Activated T-cell treated with anti-CD3 and anti-CD28 coated beads, Interleukin-2, amount 50 U/mL, for 4 hours (primary cell): ENCODE data around the gene ABHD15. TPM values are rescaled to one million over a fixed set of nuclear protein-coding genes. Genes with fewer than 3 reads are reported as not detected.
"Not testable (repeated sequence)": the region's sequence is repeated elsewhere in the genome, so short reads cannot be mapped to it uniquely, and the experiment has no call there.

Source experiments
- ATAC-seq, 2 donors: fragments of 200-7000 bp; cut with Tn5 transposase; one replicate each; pipeline ENCODE4 v1.10.0; 2021
- DNase-seq: peaks from one replicate; pipeline ENCODE4 v3.0.0-alpha.2; 2020
- H3K27me3 Mint-ChIP-seq: one replicate; pipeline ENCODE4 v1.8.0; 2021; ENCODE audit warnings: low read depth, mixed read lengths
- H3K36me3 Mint-ChIP-seq: one replicate; pipeline ENCODE4 v1.8.0; 2022; ENCODE audit warnings: mixed read lengths; ENCODE audit not compliant: insufficient read depth
- H3K4me1 Mint-ChIP-seq: one replicate; pipeline ENCODE4 v1.8.0; 2021; ENCODE audit warnings: low read depth, mixed read lengths
- H3K4me3 Mint-ChIP-seq: one replicate; pipeline ENCODE4 v1.8.0; 2021; ENCODE audit warnings: mild to moderate bottlenecking, moderate library complexity, mixed read lengths
- H3K9me3 Mint-ChIP-seq: one replicate; pipeline ENCODE4 v1.8.0; 2021; ENCODE audit warnings: mixed read lengths
- total RNA-seq, 3 donors: library from RNA; stranded (reverse); gene quantifications; one replicate each; pipeline ENCODE4 v1.2.1, GENCODE V29; 2021

ABHD15 gene
- total RNA-seq, 3 donors from 2014 or later = 7.6 to 10.6 (median 9.9) TPM

DNA sequence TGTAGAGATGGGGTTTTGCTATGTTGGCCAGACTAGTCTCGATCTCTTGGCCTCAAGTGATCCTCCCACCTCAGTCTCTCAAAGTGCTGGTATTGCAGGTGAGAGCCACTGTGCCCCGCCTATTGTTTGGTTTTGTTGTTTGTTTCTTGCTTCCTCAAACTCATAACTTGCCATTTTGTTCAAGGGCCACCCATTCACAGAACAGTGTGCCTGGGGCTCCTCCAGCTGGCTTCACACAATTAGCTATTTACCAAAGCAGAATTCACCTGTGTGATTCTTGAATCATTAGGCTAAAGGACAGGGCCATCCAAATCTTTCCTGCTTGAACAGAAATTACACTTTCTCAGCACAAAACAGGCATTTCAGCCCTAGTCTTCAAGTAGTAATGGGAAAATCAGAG is 7.2 kb downstream of the ABHD15 start:
- Mint-ChIP-seq H3K4me1 (peaks cover 38% of the 10 kb centered on the region), H3K36me3 (peaks cover 6% of the 10 kb centered on the region), H3K4me3 (no peak overlapping the region), H3K9me3 (no peaks in the 10 kb centered on the region), H3K27me3 (no peaks in the 10 kb centered on the region)
- ATAC-seq = no peak
- DNase-seq = no peak

DNA sequence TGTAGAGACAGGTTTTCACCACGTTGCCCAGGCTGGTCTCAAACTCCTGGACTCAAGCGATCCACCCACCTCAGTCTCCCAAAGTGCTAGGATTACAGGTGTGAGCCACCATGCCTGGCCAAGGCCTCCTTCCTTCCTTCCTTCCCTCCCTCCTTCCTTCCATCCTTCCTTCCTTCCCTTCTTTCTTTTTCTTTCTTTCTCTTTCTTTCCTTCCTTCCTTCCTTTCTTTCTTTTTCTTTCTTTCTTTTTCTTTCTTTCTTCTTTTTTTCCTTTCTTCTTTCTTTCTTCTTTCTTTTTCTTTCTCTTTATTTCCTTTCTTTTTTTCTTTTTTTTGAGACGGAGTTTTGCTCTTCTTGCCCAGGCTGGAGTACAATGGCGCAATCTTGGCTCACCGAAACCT is 8.7 kb downstream of the ABHD15 start:
- H3K4me3 Mint-ChIP-seq, H3K36me3 Mint-ChIP-seq, H3K9me3 Mint-ChIP-seq, H3K27me3 Mint-ChIP-seq, DNase-seq, ATAC-seq: not testable (repeated sequence)
- peaks cover 30% of the 10 kb centered on the region for H3K4me1 Mint-ChIP-seq

DNA sequence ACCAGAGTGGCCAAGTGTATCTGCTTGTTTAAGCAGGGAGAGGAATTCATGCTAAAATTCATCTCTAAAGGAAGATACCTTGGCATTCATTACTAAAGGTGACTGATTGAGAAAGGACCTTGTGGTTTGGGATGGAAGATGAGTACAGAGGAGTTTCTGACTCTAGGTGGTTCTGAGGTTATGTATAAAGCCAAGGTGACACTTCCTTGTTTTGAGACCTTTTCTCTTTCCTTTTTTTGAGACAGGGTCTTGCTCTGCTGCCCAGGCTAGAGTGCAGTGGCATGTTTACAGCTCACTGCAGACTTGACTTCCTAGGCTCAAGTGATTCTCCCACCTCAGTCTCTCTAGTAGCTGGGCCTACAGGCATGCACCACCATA is 9.1 kb downstream of the ABHD15 start:
- ATAC-seq (peak; percentile 57 to 62), DNase-seq (no peak)
- H3K27me3 Mint-ChIP-seq = no peaks in the 10 kb centered on the region
- H3K36me3 Mint-ChIP-seq = peaks cover 6% of the 10 kb centered on the region
- H3K9me3 Mint-ChIP-seq = no peaks in the 10 kb centered on the region
- no peak overlapping the region for H3K4me3 Mint-ChIP-seq
- peaks cover 26% of the 10 kb centered on the region for H3K4me1 Mint-ChIP-seq

DNA sequence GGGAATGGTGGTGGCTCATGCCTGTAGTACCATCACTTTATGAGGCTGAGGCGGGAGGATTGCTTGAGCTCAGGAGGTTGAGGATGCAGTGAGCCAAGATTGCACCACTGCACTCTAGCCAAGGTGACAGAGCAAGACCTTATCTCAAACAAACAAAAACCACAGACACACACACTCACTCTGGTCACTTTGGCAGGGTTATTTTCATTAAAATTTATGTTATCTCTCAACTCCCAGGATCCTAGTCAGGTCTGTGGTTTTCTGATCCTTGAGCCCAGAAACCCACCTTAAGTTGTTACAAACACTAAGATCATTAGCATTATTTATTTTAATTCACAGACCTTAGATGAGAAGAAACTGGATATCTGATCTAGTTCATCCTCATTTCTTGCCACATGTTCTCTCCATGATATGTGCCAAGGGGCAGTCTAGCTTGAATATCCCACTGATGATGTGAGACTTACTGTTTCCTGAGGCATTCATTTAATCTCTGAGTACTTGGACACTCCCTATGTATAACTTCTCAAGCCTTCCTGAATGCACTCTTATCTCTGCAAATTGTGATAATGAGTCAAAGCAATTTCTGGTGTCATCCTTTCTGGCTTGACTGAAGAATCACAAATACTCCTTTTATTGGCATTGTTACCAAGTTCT is 9.6 kb downstream of the ABHD15 start:
- ATAC-seq (peak; percentile 18 to 28), DNase-seq (no peak)
- H3K27me3 Mint-ChIP-seq = no peaks in the 10 kb centered on the region
- H3K4me3 Mint-ChIP-seq = no peak overlapping the region
- peaks cover 6% of the 10 kb centered on the region for H3K36me3 Mint-ChIP-seq
- H3K9me3 Mint-ChIP-seq = no peaks in the 10 kb centered on the region
- H3K4me1 Mint-ChIP-seq = peaks cover 22% of the 10 kb centered on the region

DNA sequence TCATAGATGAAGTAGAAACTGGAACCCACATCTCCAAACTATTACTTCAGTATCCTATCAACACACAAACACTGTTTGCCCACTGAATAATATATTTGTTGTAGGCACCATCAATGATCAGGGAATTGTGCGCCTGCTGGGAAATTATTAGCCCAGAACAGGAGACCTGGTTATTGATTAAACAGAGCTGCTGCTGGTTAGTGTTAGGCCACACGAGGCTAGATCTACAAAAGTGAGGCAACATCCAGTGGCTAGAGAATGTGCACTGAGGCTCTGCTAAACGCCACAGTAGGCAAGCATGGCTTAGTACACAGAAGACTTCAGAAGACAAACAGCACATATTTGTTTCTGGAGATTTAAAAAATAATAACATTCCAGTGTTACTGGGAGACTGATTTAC is 11.0 kb downstream of the ABHD15 start:
- peaks cover 6% of the 10 kb centered on the region for H3K36me3 Mint-ChIP-seq
- H3K4me1 Mint-ChIP-seq = peaks cover 15% of the 10 kb centered on the region
- H3K9me3 Mint-ChIP-seq = no peaks in the 10 kb centered on the region
- no peaks in the 10 kb centered on the region for H3K27me3 Mint-ChIP-seq
- no peak for ATAC-seq
- DNase-seq = no peak
- no peak overlapping the region for H3K4me3 Mint-ChIP-seq

DNA sequence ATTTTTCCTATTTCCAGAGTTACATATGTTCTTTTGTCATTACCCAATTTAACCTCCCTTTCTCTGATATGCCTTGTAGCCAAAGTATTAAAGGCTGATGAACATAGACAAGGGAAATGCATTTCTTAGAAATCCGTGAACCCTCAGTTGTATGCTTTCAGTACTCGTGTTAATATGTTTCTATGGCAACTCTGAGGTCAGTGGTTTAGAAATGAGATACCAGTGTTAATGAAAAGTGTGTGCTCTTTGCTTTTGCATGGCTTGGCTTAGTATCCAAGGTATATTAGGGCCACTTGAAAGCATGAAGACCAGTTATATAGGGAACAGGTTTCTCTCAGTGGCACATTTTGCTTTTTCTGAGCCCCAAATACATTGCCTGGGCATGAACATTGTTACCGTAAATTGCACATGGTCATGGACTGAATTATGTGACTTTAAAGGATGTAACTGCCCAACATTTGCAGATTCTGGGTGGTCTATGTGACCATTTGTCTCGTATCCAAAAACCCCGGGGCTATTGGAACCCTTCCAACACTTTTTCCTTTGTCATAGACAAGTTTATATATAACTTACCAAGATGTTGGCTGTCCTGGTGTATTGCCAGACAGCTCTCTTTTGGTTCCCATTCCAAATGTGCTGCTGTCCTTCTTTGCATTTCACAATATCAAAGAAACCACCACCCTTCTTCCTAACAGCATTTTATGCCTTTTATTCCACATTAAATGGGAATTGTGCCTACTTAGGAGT is 17.5 kb downstream of the ABHD15 start:
- Mint-ChIP-seq H3K27me3 (no peaks in the 10 kb centered on the region), H3K4me1 (peaks cover 9% of the 10 kb centered on the region), H3K4me3 (no peak overlapping the region), H3K36me3 (no peaks in the 10 kb centered on the region), H3K9me3 (no peaks in the 10 kb centered on the region)
- ATAC-seq (peak; percentile 21 to 23), DNase-seq (no peak)

DNA sequence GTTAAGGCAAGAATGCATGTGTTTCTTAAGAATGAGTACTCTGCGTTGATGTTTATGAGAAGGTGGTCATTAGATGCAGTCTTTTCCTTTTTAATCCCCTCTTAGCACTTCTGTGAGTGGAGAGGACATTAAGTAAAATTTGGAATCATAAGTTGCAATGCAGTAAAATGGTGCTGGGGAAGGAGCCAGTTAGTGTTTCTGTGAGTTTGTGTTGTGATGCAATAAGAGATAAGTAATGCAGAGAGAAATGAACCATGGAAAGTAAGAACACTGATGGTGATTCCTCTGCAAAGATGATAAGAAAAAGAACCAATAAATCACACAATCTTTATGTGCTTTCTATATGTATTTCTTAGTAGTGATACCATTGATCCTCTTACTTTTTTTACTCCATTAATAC is 20.0 kb downstream of the ABHD15 start:
- H3K27me3 Mint-ChIP-seq = no peaks in the 10 kb centered on the region
- H3K9me3 Mint-ChIP-seq = no peaks in the 10 kb centered on the region
- ATAC-seq (no peak), DNase-seq (no peak)
- peaks cover 9% of the 10 kb centered on the region for H3K4me1 Mint-ChIP-seq
- no peak overlapping the region for H3K4me3 Mint-ChIP-seq
- peaks cover 14% of the 10 kb centered on the region for H3K36me3 Mint-ChIP-seq

DNA sequence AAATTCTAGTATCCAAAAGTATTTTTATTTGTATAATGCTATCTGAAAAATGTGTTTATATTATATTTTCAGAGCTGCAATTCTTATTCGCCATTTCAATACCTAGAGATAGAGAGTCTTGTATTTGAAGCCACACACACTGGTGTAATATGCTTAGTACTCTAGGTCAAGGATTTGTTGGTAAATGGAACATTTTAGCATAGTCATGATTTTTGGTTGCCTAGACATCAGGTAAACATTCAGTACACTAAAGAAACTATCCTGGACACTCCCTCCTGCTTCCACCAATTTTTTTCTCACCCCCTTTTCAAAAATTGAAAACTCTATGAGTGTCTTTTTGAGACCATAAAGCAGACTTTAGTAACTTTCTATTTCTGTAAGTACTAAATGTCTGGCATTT is 20.8 kb downstream of the ABHD15 start:
- Mint-ChIP-seq H3K4me3 (no peak overlapping the region), H3K9me3 (no peaks in the 10 kb centered on the region), H3K4me1 (peaks cover 9% of the 10 kb centered on the region), H3K27me3 (no peaks in the 10 kb centered on the region), H3K36me3 (peaks cover 14% of the 10 kb centered on the region)
- DNase-seq = no peak
- ATAC-seq = no peak

DNA sequence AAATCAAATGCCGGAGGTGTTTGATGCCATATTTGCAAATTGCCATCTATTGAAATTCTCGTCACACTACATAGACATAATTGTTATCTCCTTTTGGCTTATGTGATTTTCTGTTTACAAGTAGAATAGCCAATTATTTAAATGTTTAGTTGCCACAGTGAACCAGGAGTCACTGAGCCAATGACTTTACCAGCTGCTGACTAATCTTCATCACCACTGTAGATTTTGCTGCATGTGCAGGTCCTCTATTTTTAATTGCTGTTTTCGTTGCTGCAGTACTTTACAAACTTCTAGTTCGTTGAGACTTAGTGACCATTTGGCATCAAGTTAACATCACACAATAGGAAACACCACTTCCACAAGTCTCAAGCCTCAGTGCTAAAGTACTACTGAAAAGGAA is 22.8 kb downstream of the ABHD15 start:
- Mint-ChIP-seq H3K4me3 (no peak overlapping the region), H3K27me3 (no peaks in the 10 kb centered on the region), H3K36me3 (peaks cover 14% of the 10 kb centered on the region), H3K4me1 (peaks cover 6% of the 10 kb centered on the region), H3K9me3 (no peaks in the 10 kb centered on the region)
- DNase-seq (no peak), ATAC-seq (no peak)

DNA sequence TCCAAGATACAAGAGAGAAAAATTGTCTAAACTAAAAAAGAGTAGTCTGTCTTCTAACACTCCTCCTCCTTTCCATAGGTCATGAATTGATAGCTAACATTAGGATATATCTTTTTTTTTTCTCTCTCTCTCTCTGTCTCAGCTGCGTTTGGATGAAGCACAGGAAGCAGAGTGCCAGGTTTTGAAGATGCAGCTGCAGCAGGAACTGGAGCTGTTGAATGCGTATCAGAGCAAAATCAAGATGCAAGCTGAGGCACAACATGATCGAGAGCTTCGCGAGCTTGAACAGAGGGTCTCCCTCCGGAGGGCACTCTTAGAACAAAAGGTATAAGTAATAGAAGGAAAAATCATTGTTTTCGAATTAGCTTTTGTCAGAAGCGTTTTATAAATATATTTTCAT is 32.9 kb downstream of the ABHD15 start:
- Mint-ChIP-seq H3K4me1 (no peaks in the 10 kb centered on the region), H3K36me3 (peaks cover 23% of the 10 kb centered on the region), H3K9me3 (no peaks in the 10 kb centered on the region), H3K27me3 (no peaks in the 10 kb centered on the region), H3K4me3 (no peak overlapping the region)
- ATAC-seq = no peak
- no peak for DNase-seq

DNA sequence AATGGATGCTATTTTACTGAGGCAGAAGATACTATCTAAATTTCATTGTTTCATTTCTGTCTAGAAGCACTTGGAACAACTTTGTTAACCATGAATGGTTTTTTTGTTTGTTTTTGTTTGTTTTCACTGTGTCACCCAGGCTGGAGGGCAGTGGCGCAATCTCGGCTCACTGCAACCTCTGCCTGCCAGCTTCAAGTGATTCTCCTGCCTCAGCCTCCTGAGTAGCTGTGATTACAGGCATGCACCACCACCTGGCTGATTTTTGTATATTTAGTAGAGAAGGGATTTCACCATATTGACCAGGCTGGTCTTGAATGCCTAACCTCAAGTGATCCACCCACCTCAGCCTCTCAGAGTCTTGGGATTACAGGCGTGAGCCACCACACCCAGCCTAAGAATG is 40.5 kb downstream of the ABHD15 start:
- ATAC-seq = no peak
- H3K4me1 Mint-ChIP-seq = no peaks in the 10 kb centered on the region
- peaks cover 20% of the 10 kb centered on the region for H3K36me3 Mint-ChIP-seq

DNA sequence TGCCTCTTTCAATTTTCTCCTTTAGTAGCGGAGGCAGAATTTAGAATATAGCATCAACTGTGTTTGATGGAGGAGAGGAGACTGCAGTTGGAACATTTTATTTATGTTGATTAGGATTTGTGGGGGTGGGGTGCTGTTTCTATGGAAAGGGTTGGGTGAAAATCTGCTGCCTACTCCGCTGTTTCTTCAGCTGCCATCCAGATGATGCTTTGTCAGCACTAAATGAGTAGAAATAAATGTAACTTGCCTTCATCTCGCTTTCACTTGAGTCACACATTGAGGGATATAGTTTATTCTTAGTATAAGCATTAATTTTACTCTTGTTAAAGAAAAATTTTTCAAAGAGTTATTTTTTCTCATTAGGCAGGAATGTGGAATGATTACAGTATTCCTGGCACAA is 42.1 kb downstream of the ABHD15 start:
- ATAC-seq = no peak
- H3K36me3 Mint-ChIP-seq = peaks cover 19% of the 10 kb centered on the region
- no peak for DNase-seq
- no peaks in the 10 kb centered on the region for H3K4me1 Mint-ChIP-seq
- H3K4me3 Mint-ChIP-seq = no peak overlapping the region
- H3K27me3 Mint-ChIP-seq = no peaks in the 10 kb centered on the region
- H3K9me3 Mint-ChIP-seq = no peaks in the 10 kb centered on the region

More for the DNA sequence above, 40.5 kb downstream of the ABHD15 start:
- no peak overlapping the region for H3K4me3 Mint-ChIP-seq
- H3K9me3 Mint-ChIP-seq = no peaks in the 10 kb centered on the region
- no peaks in the 10 kb centered on the region for H3K27me3 Mint-ChIP-seq
- no peak for DNase-seq

DNA sequence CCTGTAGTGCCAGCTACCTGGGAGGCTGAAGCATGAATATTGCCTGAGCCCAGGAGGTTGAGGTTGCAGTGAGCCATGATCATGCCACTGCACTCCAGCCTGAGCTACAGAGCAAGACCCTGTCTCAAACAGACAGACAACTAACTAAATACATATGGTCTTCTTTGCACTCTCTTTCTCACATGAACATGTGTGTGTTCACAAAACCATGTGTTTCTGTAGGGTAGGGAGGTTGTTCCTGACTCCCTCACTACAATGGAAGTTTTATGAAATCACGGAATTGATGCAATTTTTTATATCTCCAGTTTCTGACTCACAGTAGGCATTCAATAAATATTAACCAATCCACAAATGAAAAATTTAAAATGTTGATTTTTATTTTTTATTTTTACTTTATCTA is 48.5 kb downstream of the ABHD15 start:
- H3K4me1 Mint-ChIP-seq = no peaks in the 10 kb centered on the region
- no peaks in the 10 kb centered on the region for H3K27me3 Mint-ChIP-seq
- H3K9me3 Mint-ChIP-seq = no peaks in the 10 kb centered on the region
- H3K4me3 Mint-ChIP-seq = no peak overlapping the region
- H3K36me3 Mint-ChIP-seq = peaks cover 23% of the 10 kb centered on the region
- ATAC-seq (no peak), DNase-seq (no peak)

DNA sequence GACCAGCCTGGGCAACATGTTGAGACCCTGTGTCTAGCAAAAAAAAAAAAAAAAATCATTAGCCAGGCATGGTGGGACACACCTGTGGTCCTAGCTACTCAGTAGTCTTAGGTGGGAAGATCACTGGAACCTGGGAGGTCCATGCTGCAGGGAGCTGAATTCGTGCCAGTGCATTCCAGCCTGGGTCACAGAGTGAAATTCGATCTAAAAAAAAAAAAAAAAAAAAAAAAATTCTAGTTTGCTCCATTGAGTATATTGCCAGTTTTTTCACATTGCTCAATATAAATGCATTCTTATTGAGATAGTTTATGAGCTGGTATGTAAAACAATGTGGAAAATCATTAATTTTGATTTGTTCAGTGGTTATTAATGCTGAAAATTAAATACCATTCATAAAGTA is 52.0 kb downstream of the ABHD15 start:
- peaks cover 14% of the 10 kb centered on the region for H3K36me3 Mint-ChIP-seq
- H3K27me3 Mint-ChIP-seq = no peaks in the 10 kb centered on the region
- no peak overlapping the region for H3K4me3 Mint-ChIP-seq
- ATAC-seq (no peak), DNase-seq (no peak)
- no peaks in the 10 kb centered on the region for H3K9me3 Mint-ChIP-seq
- H3K4me1 Mint-ChIP-seq = no peaks in the 10 kb centered on the region

DNA sequence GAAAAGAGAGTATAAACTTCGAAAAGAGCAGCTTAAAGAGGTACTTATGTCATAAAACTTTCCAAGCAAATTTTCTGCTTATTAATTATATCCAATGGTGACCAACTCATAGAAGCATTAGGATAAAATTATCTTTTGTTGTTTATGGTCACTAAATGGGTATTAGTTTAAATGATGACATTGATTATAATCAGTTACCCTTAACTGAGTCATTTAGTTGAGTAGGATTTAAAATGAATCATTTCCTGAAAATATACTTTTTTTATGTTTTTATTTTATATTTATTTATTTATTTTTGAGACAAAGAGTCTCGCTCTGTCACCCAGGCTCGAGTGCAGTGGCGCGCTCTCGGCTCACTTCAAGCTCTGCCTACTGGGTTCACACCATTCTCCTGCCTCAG is 55.9 kb downstream of the ABHD15 start:
- peaks cover 5% of the 10 kb centered on the region for H3K36me3 Mint-ChIP-seq
- H3K4me1 Mint-ChIP-seq = no peaks in the 10 kb centered on the region
- H3K9me3 Mint-ChIP-seq = no peaks in the 10 kb centered on the region
- ATAC-seq (no peak), DNase-seq (no peak)
- H3K4me3 Mint-ChIP-seq = no peak overlapping the region
- H3K27me3 Mint-ChIP-seq = no peaks in the 10 kb centered on the region
